HCEC 1CT (cell line): Measurements from ENCODE around the gene PTPRN2.

Source experiments
- DNase-seq: peaks from one replicate; pipeline ENCODE4 v3.0.0-alpha.2; 2017

Gene PTPRN2

GRCh38 chr7:157769526-157770215 is 818.0 kb downstream of the PTPRN2 start:
- DNase-seq: no peak

GRCh38 chr7:157769086-157769485 is 818.5 kb downstream of the PTPRN2 start:
- DNase-seq: no peak

- no peak for DNase-seq
Measured at GRCh38 chr7:157768198-157768597, 819.4 kb downstream of the PTPRN2 start.

GRCh38 chr7:157767506-157768197 is 820.0 kb downstream of the PTPRN2 start:
- no peak for DNase-seq

- DNase-seq: no peak
Measured at GRCh38 chr7:157766098-157766497, 821.5 kb downstream of the PTPRN2 start.

GRCh38 chr7:157764946-157765537 is 822.6 kb downstream of the PTPRN2 start:
- DNase-seq: no peak

GRCh38 chr7:157764193-157764592 is 823.4 kb downstream of the PTPRN2 start:
- no peak for DNase-seq

- no peak for DNase-seq
Measured at GRCh38 chr7:157763279-157764000, 824.2 kb downstream of the PTPRN2 start.

- no peak for DNase-seq
Measured at GRCh38 chr7:157762824-157763223, 824.8 kb downstream of the PTPRN2 start.

- no peak for DNase-seq
Measured at GRCh38 chr7:157760004-157760730, 827.5 kb downstream of the PTPRN2 start.

GRCh38 chr7:157759246-157759805 is 828.3 kb downstream of the PTPRN2 start:
- DNase-seq: no peak

GRCh38 chr7:157758468-157759245 is 829.0 kb downstream of the PTPRN2 start:
- no peak for DNase-seq

GRCh38 chr7:157757776-157758467 is 829.7 kb downstream of the PTPRN2 start:
- DNase-seq: no peak

- DNase-seq: no peak
Measured at GRCh38 chr7:157757211-157757610, 830.4 kb downstream of the PTPRN2 start.

GRCh38 chr7:157755741-157756140 is 831.9 kb downstream of the PTPRN2 start:
- no peak for DNase-seq

- no peak for DNase-seq
Measured at GRCh38 chr7:157754416-157754790, 833.2 kb downstream of the PTPRN2 start.

- no peak for DNase-seq
Measured at GRCh38 chr7:157753713-157754415, 833.8 kb downstream of the PTPRN2 start.

GRCh38 chr7:157752832-157753291 is 834.8 kb downstream of the PTPRN2 start:
- no peak for DNase-seq

GRCh38 chr7:157751951-157752673 is 835.5 kb downstream of the PTPRN2 start:
- no peak for DNase-seq

GRCh38 chr7:157751406-157751805 is 836.2 kb downstream of the PTPRN2 start:
- no peak for DNase-seq
